Activated CD4-positive, alpha-beta T cell treated with anti-CD3 and anti-CD28 coated beads, Interleukin-2, amount 50 U/mL, for 4 hours (primary cell): Measurements from ENCODE around the gene DNAJA3.

Source experiments
- DNase-seq, 2 experiments: peaks; one replicate each; pipeline ENCODE4 v3.0.0-alpha.2; 2020

Gene DNAJA3

GRCh38 chr16:4437366-4437765 is 11.7 kb downstream of the DNAJA3 start:
- DNase-seq: no peak

- DNase-seq: no peak
Measured at GRCh38 chr16:4442371-4442770, 16.7 kb downstream of the DNAJA3 start.

- DNase-seq: no peak
Measured at GRCh38 chr16:4443271-4443670, 17.6 kb downstream of the DNAJA3 start.

GRCh38 chr16:4443986-4444385 is 18.3 kb downstream of the DNAJA3 start:
- DNase-seq: no peak

GRCh38 chr16:4450430-4450829 is 24.8 kb downstream of the DNAJA3 start:
- DNase-seq: no peak

- no peak for DNase-seq
Measured at GRCh38 chr16:4450931-4451519, 25.4 kb downstream of the DNAJA3 start.

- no peak for DNase-seq
Measured at GRCh38 chr16:4452674-4453073, 27.0 kb downstream of the DNAJA3 start.

GRCh38 chr16:4454623-4455022 is 29.0 kb downstream of the DNAJA3 start:
- no peak for DNase-seq

- no peak for DNase-seq
Measured at GRCh38 chr16:4455081-4455480, 29.4 kb downstream of the DNAJA3 start.

GRCh38 chr16:4455951-4456350 is 30.3 kb downstream of the DNAJA3 start:
- DNase-seq: no peak

- no peak for DNase-seq
Measured at GRCh38 chr16:4460936-4461249, 35.2 kb downstream of the DNAJA3 start.

- no peak for DNase-seq
Measured at GRCh38 chr16:4461250-4462085, 35.8 kb downstream of the DNAJA3 start.

GRCh38 chr16:4463522-4464163 is 38.0 kb downstream of the DNAJA3 start:
- no peak for DNase-seq

- peak; percentile 51 to 59 for DNase-seq
Measured at GRCh38 chr16:4465977-4466779, 40.5 kb downstream of the DNAJA3 start.

- no peak for DNase-seq
Measured at GRCh38 chr16:4467916-4468315, 42.2 kb downstream of the DNAJA3 start.

GRCh38 chr16:4468972-4469371 is 43.3 kb downstream of the DNAJA3 start:
- DNase-seq: no peak

GRCh38 chr16:4471869-4472268 is 46.2 kb downstream of the DNAJA3 start:
- no peak for DNase-seq

- no peak for DNase-seq
Measured at GRCh38 chr16:4472880-4473279, 47.2 kb downstream of the DNAJA3 start.

GRCh38 chr16:4474192-4474961 is 48.7 kb downstream of the DNAJA3 start, which contains the start of gene NMRAL1:
TSS of gene NMRAL1 (minus strand) at chr16:4474625. CDS start at chr16:4474132, 493 bp downstream.
- DNase-seq: peak; percentile 63 to 66

- peak; percentile 89 to 90 for DNase-seq
Measured at GRCh38 chr16:4475880-4476788, 50.5 kb downstream of the DNAJA3 start, which contains the start of gene HMOX2. TSS of gene HMOX2 (plus strand) at chr16:4476398. CDS start at chr16:4505525, 29,127 bp downstream.

GRCh38 chr16:4477966-4478365 is 52.3 kb downstream of the DNAJA3 start:
- no peak for DNase-seq
